ENCODE data around the gene SERPINF2. TPM values are rescaled to one million over a fixed set of nuclear protein-coding genes. Genes with fewer than 3 reads are reported as not detected.
A peak's percentile ranks its signal among the peaks of the same experiment; 100 is the strongest.
"Not testable (repeated sequence)": the region's sequence is repeated elsewhere in the genome, so short reads cannot be mapped to it uniquely, and the experiment has no call there.

SERPINF2 gene
- 0.05 and 0.17 TPM in 2 replicates for total RNA-seq

GRCh38 chr17:1742371-1743087 is at the start of gene SERPINF2:
TSS of gene SERPINF2 (plus strand) at chr17:1742871. CDS start at chr17:1744996, 2,125 bp downstream.
- no peak for DNase-seq

- no peak for DNase-seq
These were observed 49.3 kb upstream of the SERPINF2 start for GRCh38 chr17:1693339-1693738.

- no peak for DNase-seq
These were observed 47.3 kb upstream of the SERPINF2 start for GRCh38 chr17:1695365-1695764.

- peak; percentile 17 for DNase-seq
These were observed 45.0 kb upstream of the SERPINF2 start for GRCh38 chr17:1697681-1698080.

GRCh38 chr17:1699891-1700290 is 42.8 kb upstream of the SERPINF2 start:
- DNase-seq = not testable (repeated sequence)

- DNase-seq = peak; percentile 55
These were observed 39.6 kb upstream of the SERPINF2 start for GRCh38 chr17:1703063-1703462.

GRCh38 chr17:1705004-1705403 is 37.7 kb upstream of the SERPINF2 start:
- no peak for DNase-seq

- DNase-seq = no peak
These were observed 35.6 kb upstream of the SERPINF2 start for GRCh38 chr17:1707107-1707506.

GRCh38 chr17:1708791-1709346 is 33.8 kb upstream of the SERPINF2 start:
- DNase-seq = not testable (repeated sequence)

GRCh38 chr17:1709403-1709951 is 33.2 kb upstream of the SERPINF2 start:
- no peak for DNase-seq

GRCh38 chr17:1709971-1710806 is 32.5 kb upstream of the SERPINF2 start, which contains the start of gene TLCD2:
TSS of gene TLCD2 (minus strand) at chr17:1710377. CDS start at chr17:1710242, 135 bp downstream.
- peak; percentile 69 for DNase-seq

GRCh38 chr17:1710807-1711553 is 31.7 kb upstream of the SERPINF2 start:
- DNase-seq = peak; percentile 18

- DNase-seq = no peak
These were observed 30.9 kb upstream of the SERPINF2 start for GRCh38 chr17:1711804-1712203.

- no peak for DNase-seq
These were observed 30.4 kb upstream of the SERPINF2 start for GRCh38 chr17:1712271-1712670.

- DNase-seq = no peak
These were observed 29.4 kb upstream of the SERPINF2 start for GRCh38 chr17:1713160-1713877.

GRCh38 chr17:1713878-1714426 is 28.7 kb upstream of the SERPINF2 start:
- DNase-seq = peak; percentile 68

- peak; percentile 98 for DNase-seq
These were observed 28.2 kb upstream of the SERPINF2 start for GRCh38 chr17:1714427-1714979.

- DNase-seq = peak; percentile 89
These were observed 27.5 kb upstream of the SERPINF2 start for GRCh38 chr17:1714980-1715802.

GRCh38 chr17:1715803-1716075 is 26.9 kb upstream of the SERPINF2 start:
- DNase-seq = no peak

All from dermis blood vessel endothelial cell (primary cell).